Cardiac fibroblast (primary cell): ENCODE measurements around the gene PIEZO2.
"Not testable (repeated sequence)": the region's sequence is repeated elsewhere in the genome, so short reads cannot be mapped to it uniquely, and the experiment has no call there.

ENCODE experiments used
- DNase-seq, 2 donors: peaks; one replicate each; pipeline versions ENCODE4 v3.0.0 to v3.0.0-alpha.2; 2010; ENCODE audit warnings: low read depth in 2 of 2
- H3K4me3 ChIP-seq, 2 donors: replicated peaks in 1 of 2; 1 replicate in 1 of 2; 2 replicates in 1 of 2; pipeline ENCODE4 v1.5.1; 2011; ENCODE audit warnings: low read depth in 2 of 2, low read length in 2 of 2, mild to moderate bottlenecking in 2 of 2, moderate library complexity in 1 of 2

PIEZO2 gene

GRCh38 chr18:10622982-10623381, 526.4 kb downstream of the PIEZO2 start:
- not testable (repeated sequence) for H3K4me3 ChIP-seq, DNase-seq

- not testable (repeated sequence) for H3K4me3 ChIP-seq
- DNase-seq: peak; percentile 12 to 27
Measured at GRCh38 chr18:10620670-10621329, 528.6 kb downstream of the PIEZO2 start.
